CD4-positive, alpha-beta T cell treated with Interleukin-12 subunit alpha and Interleukin-12 subunit beta, for 1 hour (primary cell): ENCODE data around the gene AKT1.

ENCODE experiments used
- DNase-seq: peaks from one replicate; pipeline ENCODE4 v3.0.0-alpha.2; 2020

Gene AKT1

DNA sequence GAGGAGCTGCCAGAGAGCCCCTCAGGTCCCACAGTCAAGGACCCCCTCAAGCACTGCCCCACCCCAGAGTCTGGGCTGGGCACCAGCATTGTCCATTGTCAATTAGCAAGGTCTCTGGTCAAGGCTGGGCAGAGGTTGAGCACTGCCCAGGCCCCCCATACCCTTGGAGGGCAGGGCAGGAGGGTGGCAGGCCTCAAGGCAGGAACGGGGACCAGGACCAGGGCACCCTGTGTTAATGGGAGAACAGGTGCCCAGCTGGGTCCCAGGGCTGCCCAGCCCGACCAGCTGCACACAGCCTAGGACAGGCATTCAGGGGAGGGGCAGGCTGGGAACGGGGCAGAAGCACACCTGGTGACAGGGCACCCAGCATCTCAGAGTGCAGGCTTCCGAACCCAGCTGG lies 24.2 kb downstream of the AKT1 start:
- no peak for DNase-seq

GRCh38 chr14:104770851-104771272 lies 24.7 kb downstream of the AKT1 start:
- no peak for DNase-seq

GRCh38 chr14:104770072-104770579 lies 25.4 kb downstream of the AKT1 start:
- DNase-seq, result no peak

GRCh38 chr14:104769324-104770071 lies 26.1 kb downstream of the AKT1 start:
- DNase-seq, result no peak

DNA sequence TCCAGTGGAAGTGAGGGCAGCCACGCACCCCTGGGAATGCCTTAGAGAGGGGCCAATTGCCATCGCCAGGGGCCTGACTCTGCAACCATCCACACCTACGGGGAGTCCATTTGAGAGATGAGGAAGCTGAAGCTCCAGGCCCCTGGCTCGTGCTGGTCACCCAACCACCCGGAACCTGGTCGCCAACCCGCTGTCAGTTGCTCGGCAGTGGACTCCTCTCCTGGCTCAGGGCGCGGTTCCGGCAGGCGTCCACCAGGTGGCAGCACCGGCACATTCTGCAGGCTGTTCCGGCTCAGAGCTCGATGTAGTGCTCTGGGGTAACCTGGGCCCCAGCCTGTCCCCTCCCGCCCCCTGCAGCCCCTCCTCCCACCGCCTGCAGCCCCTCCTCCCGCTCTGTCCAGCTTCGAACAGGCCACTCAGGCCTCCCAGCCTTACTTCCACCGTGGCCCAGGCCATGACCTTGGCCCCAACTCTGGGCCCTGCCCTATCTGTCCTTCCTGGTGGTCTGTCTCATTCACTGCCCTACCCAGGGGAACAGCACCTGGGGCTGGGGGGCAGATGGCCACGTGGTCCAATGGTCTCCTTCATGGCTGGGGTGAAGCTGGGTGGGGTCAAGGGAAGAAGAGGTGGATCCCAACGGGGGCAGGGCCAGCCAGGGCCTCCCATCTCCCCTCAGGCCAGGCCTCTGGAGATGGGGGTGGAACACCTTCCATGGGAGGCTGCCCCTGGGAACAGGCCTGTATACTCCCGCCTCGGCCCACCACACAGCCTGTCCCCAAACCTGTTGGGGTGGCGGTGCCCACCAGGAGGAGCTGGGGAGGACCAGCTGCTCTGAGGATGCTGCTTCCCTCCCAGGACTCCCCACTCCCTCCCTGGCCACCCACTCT lies 26.9 kb downstream of the AKT1 start:
- DNase-seq, result peak; percentile 91

- no peak for DNase-seq
Measured at GRCh38 chr14:104767634-104767918, 28.0 kb downstream of the AKT1 start.

- no peak for DNase-seq
Measured at GRCh38 chr14:104766863-104767633, 28.5 kb downstream of the AKT1 start.

DNA sequence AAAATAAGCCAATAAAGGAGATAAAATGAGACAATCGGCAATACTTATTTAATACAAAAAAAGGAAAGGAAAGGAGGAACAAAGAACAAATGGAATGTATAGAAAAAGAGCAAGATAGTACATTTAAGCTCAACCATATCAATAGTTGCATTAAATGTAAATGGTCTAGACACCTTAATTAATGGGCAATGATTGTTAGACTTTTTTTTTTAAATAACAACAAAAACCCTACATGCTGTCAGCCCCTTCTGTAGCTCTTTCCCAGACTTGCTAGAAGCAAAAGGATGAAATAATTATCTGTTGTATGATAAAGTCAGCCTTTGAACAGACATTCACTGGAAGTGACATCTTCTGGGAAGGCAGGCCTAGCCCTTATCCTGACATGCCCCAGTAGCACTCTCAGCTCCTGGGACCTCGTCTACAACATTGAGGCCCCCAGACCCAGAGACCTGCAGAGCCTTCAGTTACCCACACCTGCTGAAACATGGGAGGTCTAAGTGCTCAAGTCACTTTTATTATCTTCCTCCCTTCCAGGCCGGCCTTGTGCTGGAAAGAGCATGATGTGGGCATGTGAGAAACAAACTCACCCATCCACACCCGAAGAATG lies 29.2 kb downstream of the AKT1 start:
- no peak for DNase-seq

DNA sequence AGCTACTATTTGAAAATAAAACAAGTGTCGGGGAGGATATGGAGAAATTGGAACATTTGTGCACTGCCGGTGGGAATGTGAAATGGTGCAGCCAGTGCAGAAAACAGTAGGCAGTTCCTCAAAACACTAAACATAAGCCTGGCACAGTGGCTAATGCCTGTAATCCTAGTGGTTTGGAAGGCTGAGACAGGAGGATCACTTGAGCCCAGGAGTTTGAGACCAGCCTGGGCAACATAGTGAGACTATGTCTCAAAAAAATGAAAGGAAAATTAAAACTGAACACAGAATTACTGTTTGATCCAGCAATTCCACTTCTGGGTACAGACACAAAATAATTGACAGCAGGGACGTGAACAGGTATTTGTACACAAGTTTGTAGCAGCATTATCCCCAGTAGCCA lies 30.0 kb downstream of the AKT1 start:
- DNase-seq, result no peak

- no peak for DNase-seq
Measured at GRCh38 chr14:104758981-104759969, 36.3 kb downstream of the AKT1 start.

DNA sequence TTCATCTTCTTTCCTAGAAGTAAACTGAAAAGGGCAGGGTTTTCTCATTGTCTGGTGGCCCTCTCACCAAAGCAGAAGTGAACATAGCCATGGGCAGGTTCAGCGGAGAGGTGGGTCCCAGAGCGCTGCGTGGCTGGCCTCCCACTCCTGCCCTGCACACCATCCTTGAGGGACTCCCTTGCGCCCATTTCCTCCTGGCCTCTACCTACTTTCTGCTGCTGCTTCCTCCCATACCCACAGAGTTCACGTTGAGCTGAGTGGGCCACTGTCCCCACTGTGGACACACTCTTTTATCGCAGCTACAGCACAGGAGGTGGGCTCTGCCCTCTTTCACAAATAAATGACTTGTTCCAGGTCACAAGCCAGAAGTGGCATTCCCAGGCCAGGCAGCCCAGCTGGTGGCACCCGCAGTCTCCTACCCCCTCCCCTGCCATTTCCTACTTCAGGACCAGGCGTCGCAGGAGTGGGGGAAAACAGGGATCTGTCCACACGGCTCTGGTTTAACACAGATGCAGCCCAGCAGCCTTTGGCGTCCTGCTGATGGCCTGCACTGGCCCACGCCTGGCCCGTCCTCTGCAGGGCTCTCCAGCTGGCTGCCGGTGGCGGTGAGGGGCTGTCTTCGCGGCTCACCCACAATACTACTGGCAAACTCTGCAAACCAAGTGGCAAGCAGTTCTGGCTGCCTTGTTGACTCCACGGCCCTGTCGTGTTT lies 37.7 kb downstream of the AKT1 start:
- no peak for DNase-seq

DNA sequence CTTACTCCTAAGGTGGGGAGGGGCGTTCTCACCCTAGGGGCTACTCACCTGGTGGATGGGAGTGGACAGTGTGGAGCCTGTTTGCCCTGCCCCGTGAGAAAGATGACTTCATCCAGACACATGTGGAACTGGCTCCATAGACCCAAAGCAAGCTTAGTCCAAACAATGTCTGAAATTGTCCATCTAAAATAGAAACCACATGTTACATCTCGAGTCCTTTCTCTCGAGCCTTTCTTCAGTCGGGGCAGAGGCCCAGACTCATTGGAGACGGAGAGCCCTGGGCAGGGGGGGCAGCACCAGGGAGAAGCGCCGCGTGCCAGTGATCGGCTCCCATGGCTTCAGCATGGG lies 38.3 kb downstream of the AKT1 start:
- no peak for DNase-seq

DNA sequence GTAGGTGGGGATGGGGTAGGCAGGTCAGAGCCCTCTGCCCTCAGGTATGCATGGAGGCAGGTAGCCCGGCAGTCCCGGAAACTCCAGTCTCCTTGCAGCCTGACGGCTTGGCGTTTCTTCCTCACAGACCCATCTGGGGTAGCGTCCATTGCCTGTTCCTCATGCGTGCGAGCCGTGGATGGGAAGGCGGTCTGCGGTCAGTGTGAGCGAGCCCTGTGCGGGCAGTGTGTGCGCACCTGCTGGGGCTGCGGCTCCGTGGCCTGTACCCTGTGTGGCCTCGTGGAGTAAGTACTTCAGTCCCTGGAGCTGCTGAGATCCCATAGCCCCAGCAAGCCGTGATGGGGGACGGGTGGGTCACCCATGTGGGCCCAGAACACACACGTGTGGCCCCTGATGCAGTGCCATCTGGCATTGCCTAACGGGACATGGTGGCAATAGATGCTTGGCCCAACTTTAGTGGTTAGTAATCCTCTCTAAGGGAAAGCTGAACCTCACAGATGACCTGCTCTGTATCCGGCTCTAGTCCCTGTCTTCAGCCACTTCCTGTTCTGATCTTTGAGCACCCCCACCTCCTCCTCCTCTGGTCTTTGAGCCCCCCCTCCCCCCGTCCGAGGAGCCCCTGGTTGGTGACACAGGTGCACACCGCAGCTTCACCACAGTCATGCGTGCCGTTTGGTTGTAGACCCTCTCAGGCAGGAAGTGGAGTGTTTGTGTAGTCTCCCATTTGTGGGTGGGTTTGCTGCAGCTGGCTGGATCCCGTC lies 38.9 kb downstream of the AKT1 start:
- no peak for DNase-seq

- DNase-seq, result no peak
Measured at GRCh38 chr14:104755621-104756020, 39.9 kb downstream of the AKT1 start.

- no peak for DNase-seq
Measured at GRCh38 chr14:104754213-104754851, 41.2 kb downstream of the AKT1 start.

DNA sequence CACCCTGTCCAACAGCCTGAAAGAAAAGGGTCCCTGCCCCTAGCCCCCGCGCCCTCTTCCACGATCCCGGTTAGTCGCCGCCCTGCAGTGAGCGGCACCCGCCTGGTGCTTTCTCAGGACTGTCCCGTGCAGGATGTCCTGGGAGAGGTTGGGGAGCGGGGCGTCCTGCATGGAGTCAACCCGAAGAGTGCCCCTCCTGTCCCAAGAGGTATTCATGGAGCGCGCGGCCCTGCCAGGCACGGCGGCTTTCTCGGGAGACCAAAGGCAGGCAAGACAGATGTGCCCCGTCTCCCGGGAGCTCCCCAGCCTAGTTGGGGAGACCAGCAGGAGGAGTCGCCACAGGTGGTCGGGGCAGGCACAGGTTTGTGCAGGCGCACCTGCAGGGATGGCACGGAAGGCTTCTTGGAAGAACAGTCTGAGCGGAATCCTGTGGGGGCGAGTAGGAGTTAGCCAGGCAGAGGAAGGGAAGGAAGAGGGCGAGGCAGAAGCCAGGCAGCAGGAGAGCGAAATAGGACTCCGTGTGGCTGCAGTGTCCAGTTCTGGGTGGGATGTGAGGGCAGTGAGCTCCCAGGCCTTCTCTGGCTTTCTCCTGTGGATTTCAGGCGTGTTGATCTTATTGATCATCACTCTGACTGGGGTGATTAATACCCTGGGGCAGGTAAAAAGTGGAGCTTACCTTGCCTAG lies 41.9 kb downstream of the AKT1 start:
- no peak for DNase-seq

- DNase-seq, result peak; percentile 100
Measured at GRCh38 chr14:104752735-104753527, 42.6 kb downstream of the AKT1 start, which contains the start of gene SIVA1. TSS of gene SIVA1 (plus strand) at chr14:104753147. CDS start at chr14:104753202, 55 bp downstream.

DNA sequence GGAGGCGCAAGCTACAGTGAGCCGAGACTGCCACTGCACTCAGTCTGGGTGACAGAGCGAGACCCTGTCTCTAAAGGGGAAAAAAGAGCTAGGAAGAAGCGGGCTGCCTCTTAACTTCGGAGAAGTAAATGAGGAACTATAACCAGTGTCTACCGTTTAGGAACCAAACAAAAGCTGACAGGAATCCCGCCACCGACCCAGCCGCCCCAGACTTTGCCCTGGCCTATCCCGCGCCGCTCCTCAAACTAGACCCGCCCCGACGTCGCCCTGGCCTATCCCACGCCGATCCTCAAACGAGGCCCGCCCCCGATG lies 43.2 kb downstream of the AKT1 start:
- no peak for DNase-seq
